GM18502 (cell line): ENCODE measurements around the gene RASGRP4.
"Not testable (repeated sequence)": the region's sequence is repeated elsewhere in the genome, so short reads cannot be mapped to it uniquely, and the experiment has no call there.

Experiments used
- ATAC-seq: cut with Tn5 transposase; IDR thresholded peaks from one replicate; pipeline ENCODE4 v1.9.1; 2021; ENCODE audit warnings: mild to moderate bottlenecking; ENCODE audit not compliant: unreplicated experiment, poor library complexity

RASGRP4 gene

GRCh38 chr19:38421856-38422255, 4.2 kb downstream of the RASGRP4 start:
- no peak for ATAC-seq

GRCh38 chr19:38420935-38421334, 5.1 kb downstream of the RASGRP4 start:
- ATAC-seq: no peak

GRCh38 chr19:38417544-38418506, 8.2 kb downstream of the RASGRP4 start:
- ATAC-seq: no peak

GRCh38 chr19:38417146-38417543, 8.9 kb downstream of the RASGRP4 start:
- no peak for ATAC-seq

GRCh38 chr19:38413416-38413815, 12.6 kb downstream of the RASGRP4 start:
- no peak for ATAC-seq

GRCh38 chr19:38412961-38413360, 13.1 kb downstream of the RASGRP4 start:
- no peak for ATAC-seq

- ATAC-seq: no peak
These were observed 13.5 kb downstream of the RASGRP4 start for GRCh38 chr19:38412491-38412890.

GRCh38 chr19:38411898-38412297, 14.1 kb downstream of the RASGRP4 start:
- not testable (repeated sequence) for ATAC-seq

GRCh38 chr19:38411041-38411712, 14.8 kb downstream of the RASGRP4 start:
- no peak for ATAC-seq

GRCh38 chr19:38410407-38410806, 15.6 kb downstream of the RASGRP4 start:
- ATAC-seq: not testable (repeated sequence)

- ATAC-seq: no peak
These were observed 16.3 kb downstream of the RASGRP4 start for GRCh38 chr19:38409631-38410133.

GRCh38 chr19:38405276-38405675, 20.7 kb downstream of the RASGRP4 start:
- no peak for ATAC-seq

GRCh38 chr19:38404858-38405257, 21.2 kb downstream of the RASGRP4 start:
- no peak for ATAC-seq

- ATAC-seq: peak; percentile 86
These were observed 22.9 kb downstream of the RASGRP4 start, which contains the start of gene FAM98C for GRCh38 chr19:38402967-38403674. Gene FAM98C (plus strand): TSS chr19:38403093. CDS start chr19:38403154, 61 bp downstream.

GRCh38 chr19:38402623-38402966, 23.4 kb downstream of the RASGRP4 start:
- no peak for ATAC-seq

GRCh38 chr19:38401148-38401547, 24.9 kb downstream of the RASGRP4 start:
- ATAC-seq: no peak

GRCh38 chr19:38400361-38400760, 25.7 kb downstream of the RASGRP4 start:
- no peak for ATAC-seq

- ATAC-seq: no peak
These were observed 26.5 kb downstream of the RASGRP4 start for GRCh38 chr19:38399537-38399936.

- no peak for ATAC-seq
These were observed 26.9 kb downstream of the RASGRP4 start for GRCh38 chr19:38399081-38399480.

GRCh38 chr19:38395381-38396114, 30.5 kb downstream of the RASGRP4 start:
- no peak for ATAC-seq
